CD4-positive, alpha-beta memory T cell (primary cell): ENCODE measurements around the gene UGT1A8. TPM values are rescaled to one million over a fixed set of nuclear protein-coding genes. Genes with fewer than 3 reads are reported as not detected.
"Not testable (repeated sequence)": the region's sequence is repeated elsewhere in the genome, so short reads cannot be mapped to it uniquely, and the experiment has no call there.

ENCODE experiments used
- CTCF ChIA-PET: fragments of 350-600 bp; sonication (Branson Sonifier 250); formaldehyde crosslinking; loops from one replicate; lab custom pipeline; 2021; ENCODE audit warnings: inconsistent platforms; ENCODE audit not compliant: partially characterized antibody; lab: Charles Lee
- POLR2A ChIA-PET: fragments of 350-600 bp; sonication (Branson Sonifier 250); formaldehyde crosslinking; loops from one replicate; lab custom pipeline; 2021; ENCODE audit not compliant: partially characterized antibody; lab: Charles Lee
- DNase-seq, 5 donors: peaks; one replicate each; pipeline versions ENCODE4 v3.0.0 to v3.0.0-alpha.2; 2020 to 2022; ENCODE audit warnings: mixed read lengths in 1 of 5
- H3K27ac ChIP-seq: one replicate; pipeline ENCODE4 v1.7.0; 2013; ENCODE audit warnings: low read depth, low read length
- H3K27me3 ChIP-seq: 2 replicates; pipeline ENCODE4 v1.7.0; 2013; ENCODE audit warnings: mild to moderate bottlenecking, low read length, moderate library complexity; ENCODE audit not compliant: insufficient read depth
- H3K36me3 ChIP-seq: 2 replicates; pipeline ENCODE4 v1.7.0; 2013; ENCODE audit warnings: mild to moderate bottlenecking, low read length, moderate library complexity; ENCODE audit not compliant: insufficient read depth
- H3K4me1 ChIP-seq: 2 replicates; pipeline ENCODE4 v1.7.0; 2013; ENCODE audit warnings: mild to moderate bottlenecking, low read length, moderate library complexity; ENCODE audit not compliant: insufficient read depth
- H3K4me3 ChIP-seq, 2 donors: one replicate each; pipeline ENCODE4 v1.7.0; 2013; ENCODE audit warnings: low read length in 2 of 2, mild to moderate bottlenecking in 1 of 2
- H3K9me3 ChIP-seq, 2 donors: one replicate each; pipeline ENCODE4 v1.7.0; 2013; ENCODE audit warnings: low read length in 2 of 2, control low read depth in 1 of 2; ENCODE audit not compliant: control insufficient read depth in 1 of 2
- H3K27ac Mint-ChIP-seq, 7 donors: one replicate each; pipeline ENCODE4 v1.8.0; 2020 to 2021; ENCODE audit warnings: mixed read lengths in 7 of 7, mild to moderate bottlenecking in 6 of 7, inconsistent platforms in 3 of 7, moderate library complexity in 3 of 7
- H3K27me3 Mint-ChIP-seq, 2 donors: one replicate each; pipeline ENCODE4 v1.8.0; 2020 to 2021; ENCODE audit warnings: mixed read lengths in 2 of 2
- H3K36me3 Mint-ChIP-seq, 2 donors: one replicate each; pipeline ENCODE4 v1.8.0; 2020 to 2021; ENCODE audit warnings: mixed read lengths in 2 of 2, inconsistent platforms in 1 of 2, mild to moderate bottlenecking in 1 of 2
- H3K4me1 Mint-ChIP-seq, 4 donors: one replicate each; pipeline ENCODE4 v1.8.0; 2020 to 2021; ENCODE audit warnings: mixed read lengths in 4 of 4, mild to moderate bottlenecking in 1 of 4
- H3K4me3 Mint-ChIP-seq, 8 donors: one replicate each; pipeline ENCODE4 v1.8.0; 2020 to 2021; ENCODE audit warnings: mixed read lengths in 8 of 8, mild to moderate bottlenecking in 7 of 8, moderate library complexity in 6 of 8, inconsistent platforms in 3 of 8
- H3K9me3 Mint-ChIP-seq, 8 donors: one replicate each; pipeline ENCODE4 v1.8.0; 2020 to 2021; ENCODE audit warnings: mixed read lengths in 8 of 8, mild to moderate bottlenecking in 5 of 8, inconsistent platforms in 3 of 8, moderate library complexity in 1 of 8
- intact Hi-C: fragments of 100-400 bp; cut with micrococcal nuclease; formaldehyde crosslinking; loops from one replicate; pipeline ENCODE4 v1.15.1; 2023
- polyA plus RNA-seq, 2 donors: library from polyadenylated mRNA; unstranded; fragments of 300-500 nt; fragmentation: Illumina TruSeq; gene quantifications; one replicate each; pipeline ENCODE4 v1.2.3, GENCODE V29; 2021
- total RNA-seq, 2 experiments: library from RNA; stranded (reverse); gene quantifications; one replicate each; pipeline ENCODE4 v1.2.3, GENCODE V29; 2021

UGT1A8 gene
- total and polyA plus RNA-seq, 4 experiments from 2014 or later = not detected

GRCh38 chr2:233638836-233639235 is 21.4 kb downstream of the UGT1A8 start:
- POLR2A ChIA-PET = no interaction called here
- peaks cover 6 to 9% (median 7%) of the 10 kb centered on the region in 4 donors for H3K4me1 Mint-ChIP-seq
- peaks cover 4% of the 10 kb centered on the region for H3K4me1 ChIP-seq
- H3K9me3 Mint-ChIP-seq = peaks cover 0 to 11% (median 8%) of the 10 kb centered on the region in 8 donors
- H3K27ac Mint-ChIP-seq = no peak overlapping the region
- H3K27me3 ChIP-seq = no peaks in the 10 kb centered on the region
- no peak overlapping the region for H3K4me3 ChIP-seq
- H3K27ac ChIP-seq = no peak overlapping the region
- H3K36me3 ChIP-seq = no peaks in the 10 kb centered on the region
- H3K9me3 ChIP-seq = no peaks in the 10 kb centered on the region
- H3K27me3 Mint-ChIP-seq = peaks cover 16 to 25% of the 10 kb centered on the region in 2 donors
- intact Hi-C loops = no loop called here
- no peak for DNase-seq
- CTCF ChIA-PET = no interaction called here
- H3K36me3 Mint-ChIP-seq = no peaks in the 10 kb centered on the region
- H3K4me3 Mint-ChIP-seq = no peak overlapping the region

GRCh38 chr2:233639860-233640259 is 22.4 kb downstream of the UGT1A8 start:
- peak in 2 of 5 donors; percentile 3 to 5 for DNase-seq
- H3K4me3 Mint-ChIP-seq = no peak overlapping the region
- intact Hi-C loops = no loop called here
- POLR2A ChIA-PET = no interaction called here
- H3K27me3 Mint-ChIP-seq = peaks cover 14 to 21% of the 10 kb centered on the region in 2 donors
- H3K36me3 ChIP-seq = no peaks in the 10 kb centered on the region
- H3K4me1 ChIP-seq = peaks cover 4% of the 10 kb centered on the region
- H3K27ac ChIP-seq = no peak overlapping the region
- H3K27ac Mint-ChIP-seq = no peak overlapping the region
- H3K36me3 Mint-ChIP-seq = no peaks in the 10 kb centered on the region
- H3K4me3 ChIP-seq = no peak overlapping the region
- CTCF ChIA-PET = no interaction called here
- H3K4me1 Mint-ChIP-seq = peaks cover 6 to 9% (median 7%) of the 10 kb centered on the region in 4 donors
- no peaks in the 10 kb centered on the region for H3K27me3 ChIP-seq
- H3K9me3 Mint-ChIP-seq = peaks cover 0 to 14% (median 10%) of the 10 kb centered on the region in 8 donors
- H3K9me3 ChIP-seq = no peaks in the 10 kb centered on the region

GRCh38 chr2:233643128-233643527 is 25.7 kb downstream of the UGT1A8 start:
- no peaks in the 10 kb centered on the region for H3K27me3 ChIP-seq
- no peak for DNase-seq
- H3K27ac Mint-ChIP-seq = no peak overlapping the region
- peaks cover 2 to 37% (median 33%) of the 10 kb centered on the region in 8 donors for H3K9me3 Mint-ChIP-seq
- H3K36me3 Mint-ChIP-seq = peaks cover 6 to 9% of the 10 kb centered on the region in 2 donors
- ChIA-PET POLR2A (no interaction called here), CTCF (no interaction called here)
- no peaks in the 10 kb centered on the region for H3K9me3 ChIP-seq
- H3K4me3 ChIP-seq = no peak overlapping the region
- H3K27me3 Mint-ChIP-seq = peaks cover 11 to 15% of the 10 kb centered on the region in 2 donors
- H3K4me1 Mint-ChIP-seq = peaks cover 6 to 9% (median 7%) of the 10 kb centered on the region in 4 donors
- peaks cover 4% of the 10 kb centered on the region for H3K4me1 ChIP-seq
- H3K4me3 Mint-ChIP-seq = no peak overlapping the region
- no peaks in the 10 kb centered on the region for H3K36me3 ChIP-seq
- H3K27ac ChIP-seq = no peak overlapping the region
- intact Hi-C loops = no loop called here

- H3K36me3 Mint-ChIP-seq, H3K27ac Mint-ChIP-seq, H3K27me3 ChIP-seq, H3K36me3 ChIP-seq, DNase-seq, H3K4me1 ChIP-seq, intact Hi-C loops, H3K4me3 Mint-ChIP-seq, H3K9me3 ChIP-seq, H3K27ac ChIP-seq, H3K4me1 Mint-ChIP-seq, H3K4me3 ChIP-seq, POLR2A ChIA-PET, CTCF ChIA-PET: not testable (repeated sequence)
- Mint-ChIP-seq H3K27me3 (peaks cover 14 to 19% of the 10 kb centered on the region in 2 donors), H3K9me3 (peaks cover 2 to 40% (median 33%) of the 10 kb centered on the region in 8 donors)
Measured at GRCh38 chr2:233646033-233646432, 28.6 kb downstream of the UGT1A8 start.

GRCh38 chr2:233650981-233651380 is 33.5 kb downstream of the UGT1A8 start:
- Mint-ChIP-seq H3K4me1 (no peaks in the 10 kb centered on the region), H3K9me3 (peaks cover 2 to 17% (median 14%) of the 10 kb centered on the region in 8 donors), H3K36me3 (peaks cover 6 to 9% of the 10 kb centered on the region in 2 donors), H3K4me3 (no peak overlapping the region), H3K27ac (no peak overlapping the region), H3K27me3 (peaks cover 22 to 31% of the 10 kb centered on the region in 2 donors)
- Histone ChIP-seq H3K4me3 (no peak overlapping the region), H3K27me3 (no peaks in the 10 kb centered on the region), H3K9me3 (no peaks in the 10 kb centered on the region), H3K27ac (no peak overlapping the region), H3K4me1 (no peaks in the 10 kb centered on the region), H3K36me3 (no peaks in the 10 kb centered on the region)
- ChIA-PET POLR2A (no interaction called here), CTCF (no interaction called here)
- intact Hi-C loops = no loop called here
- no peak for DNase-seq

- Mint-ChIP-seq H3K36me3 (peaks cover 5 to 7% of the 10 kb centered on the region in 2 donors), H3K27me3 (peaks cover 22 to 30% of the 10 kb centered on the region in 2 donors), H3K27ac (no peak overlapping the region), H3K4me3 (no peak overlapping the region), H3K4me1 (peaks cover 0 to 1% (median 0%) of the 10 kb centered on the region in 4 donors), H3K9me3 (peaks cover under 1 to 15% (median 11%) of the 10 kb centered on the region in 8 donors)
- intact Hi-C loops = no loop called here
- POLR2A ChIA-PET = no interaction called here
- no peak for DNase-seq
- H3K9me3 ChIP-seq = no peaks in the 10 kb centered on the region
- CTCF ChIA-PET = no interaction called here
- H3K27ac ChIP-seq = no peak overlapping the region
- no peaks in the 10 kb centered on the region for H3K36me3 ChIP-seq
- H3K27me3 ChIP-seq = no peaks in the 10 kb centered on the region
- H3K4me1 ChIP-seq = no peaks in the 10 kb centered on the region
- H3K4me3 ChIP-seq = no peak overlapping the region
Measured at GRCh38 chr2:233651430-233651829, 34.0 kb downstream of the UGT1A8 start.

GRCh38 chr2:233654501-233654900 is 37.1 kb downstream of the UGT1A8 start:
- H3K27me3 Mint-ChIP-seq = peaks cover 21 to 31% of the 10 kb centered on the region in 2 donors
- no peaks in the 10 kb centered on the region for H3K36me3 Mint-ChIP-seq
- POLR2A ChIA-PET = no interaction called here

More at GRCh38 chr2:233654501-233654900, 37.1 kb downstream of the UGT1A8 start:
- H3K4me1 Mint-ChIP-seq = peaks cover 0 to 8% (median 0%) of the 10 kb centered on the region in 4 donors
- Histone ChIP-seq H3K9me3 (no peaks in the 10 kb centered on the region), H3K36me3 (no peaks in the 10 kb centered on the region), H3K27me3 (no peaks in the 10 kb centered on the region), H3K4me1 (no peaks in the 10 kb centered on the region), H3K27ac (no peak overlapping the region), H3K4me3 (no peak overlapping the region)
- peaks cover 0 to 2% (median 0%) of the 10 kb centered on the region in 8 donors for H3K9me3 Mint-ChIP-seq
- intact Hi-C loops = no loop called here
- CTCF ChIA-PET = no interaction called here
- peak overlapping the region in 1 of 8 donors; percentile 17 for H3K4me3 Mint-ChIP-seq
- H3K27ac Mint-ChIP-seq = no peak overlapping the region
- no peak for DNase-seq
